Measurements from ENCODE around the gene TRIM72. TPM values are rescaled to one million over a fixed set of nuclear protein-coding genes. Genes with fewer than 3 reads are reported as not detected.
A peak's percentile ranks its signal among the peaks of the same experiment; 100 is the strongest.

Gene TRIM72
- total and polyA plus RNA-seq, 9 of the 15 experiments (the other 6 are each of a cell fraction or from before 2014, with no cell fraction given), result under 0.01 TPM; not detected in 8

- Histone ChIP-seq H3K4me2 (ENCODE audit: insufficient read depth, low read length) (no peak overlapping the region), H3K9me3 (replicated peaks; ENCODE audit: control insufficient read depth, insufficient read depth, low read depth, low read length) (no peaks in the 10 kb centered on the region), H3K27me3 (ENCODE audit: control insufficient read depth in 2 of 2, insufficient read depth in 2 of 2, low read length in 2 of 2) (no peaks in the 10 kb centered on the region), H2AFZ (ENCODE audit: low read depth, low read length) (0 out of 2 replicates have a peak overlapping the region, but pooled peaks have one; percentile 17), H4K20me1 (replicated peaks; ENCODE audit: control insufficient read depth, insufficient read depth, low read length) (0 out of 2 replicates have a peak, but pooled peaks cover 2% of the 10 kb centered on the region), H3K36me3 (ENCODE audit: control insufficient read depth, insufficient read depth, low read length) (no peaks in the 10 kb centered on the region), H3K9me1 (ENCODE audit: control insufficient read depth, insufficient read depth, low read length) (no peaks in the 10 kb centered on the region), H3K79me2 (ENCODE audit: control insufficient read depth, insufficient read depth, low read length) (no peaks in the 10 kb centered on the region), H3K27ac (ENCODE audit: extremely low read depth, low read depth, low read length) (no peak overlapping the region), H3K4me3 (no peak overlapping the region), H3K9ac (ENCODE audit: insufficient read depth in 1 of 2, low read depth in 2 of 2, low read length in 2 of 2) (no peak overlapping the region), H3K4me1 (replicated peaks in 1 of 2; ENCODE audit: control insufficient read depth in 2 of 2, insufficient read depth in 2 of 2, low read length in 2 of 2) (peaks cover 4 to 6% of the 10 kb centered on the region in 2 experiments)
- intact Hi-C loops (cut with micrococcal nuclease), result no loop called here
- TF ChIP-seq MXD1 (CRISPR knock-in tag; IDR thresholded peaks at IDR 0.05; ENCODE audit: borderline replicate concordance, poor library complexity, severe bottlenecking) (no peak), RFX1 (IDR thresholded peaks at IDR 0.05) (no peak), RNF219 (CRISPR knock-in tag; IDR thresholded peaks at IDR 0.05) (no peak), CLOCK (CRISPR knock-in tag; IDR thresholded peaks at IDR 0.05; ENCODE audit: borderline replicate concordance) (no peak), CBX5 (IDR thresholded peaks at IDR 0.05; ENCODE audit: borderline replicate concordance, low read depth) (no peak), LARP7 (IDR thresholded peaks at IDR 0.05) (no peak)
- ChIA-PET POLR2A (no interaction called here), CTCF (ENCODE audit: low intra/inter-chr PET ratio) (no interaction called here)
- in situ Hi-C loops (cut with MboI), result no loop called here
- ATAC-seq (no peak), DNase-seq (ENCODE audit: extremely low read depth in 1 of 4, low spot score in 3 of 4) (peak in 1 of 4 experiments; percentile 2), FAIRE-seq (no peak)
- BruUV-seq (replicated peaks), result no TSS peak
- 42% methylated on average over 6 of the region's 6 CpGs for WGBS (ENCODE audit: insufficient coverage, low coverage, missing lambda C conversion rate)
Observed at GRCh38 chr16:31242206-31242605, 28.3 kb downstream of the TRIM72 start.

All from K562 (cell line).